WERI-Rb-1 (cell line): ENCODE data around the gene ZNF778.
A peak's percentile ranks its signal among the peaks of the same experiment; 100 is the strongest.

Experiments
- DNase-seq: peaks from one replicate; pipeline ENCODE4 v3.0.0-alpha.2; 2020
- H3K27ac ChIP-seq: fragments of 250-450 bp; sonication (Bioruptor Pico); 2 replicates; pipeline ENCODE4 v1.5.1; 2020; ENCODE audit warnings: mild to moderate bottlenecking, moderate library complexity
- H3K27me3 ChIP-seq: fragments of 250-450 bp; sonication (Bioruptor Pico); 2 replicates; pipeline ENCODE4 v1.5.1; 2021; ENCODE audit warnings: mild to moderate bottlenecking, low read depth, moderate library complexity; ENCODE audit not compliant: insufficient read depth, severe bottlenecking
- H3K36me3 ChIP-seq: fragments of 250-450 bp; sonication (Bioruptor Pico); 2 replicates; pipeline ENCODE4 v1.5.1; 2020; ENCODE audit warnings: mild to moderate bottlenecking, moderate library complexity
- H3K4me3 ChIP-seq: 2 replicates; pipeline ENCODE4 v1.5.1; 2011; ENCODE audit warnings: low read depth, mild to moderate bottlenecking, control low read depth, low read length
- H3K9me3 ChIP-seq: fragments of 250-450 bp; sonication (Bioruptor Pico); 2 replicates; pipeline ENCODE4 v1.5.1; 2021; ENCODE audit warnings: mild to moderate bottlenecking, moderate library complexity; ENCODE audit not compliant: severe bottlenecking
- CTCF ChIP-seq: IDR thresholded peaks from 2 replicates; pipeline ENCODE4 v1.5.1; 2011; ENCODE audit warnings: low read depth, mild to moderate bottlenecking, control low read depth, inconsistent platforms, low read length

The ZNF778 gene

DNA sequence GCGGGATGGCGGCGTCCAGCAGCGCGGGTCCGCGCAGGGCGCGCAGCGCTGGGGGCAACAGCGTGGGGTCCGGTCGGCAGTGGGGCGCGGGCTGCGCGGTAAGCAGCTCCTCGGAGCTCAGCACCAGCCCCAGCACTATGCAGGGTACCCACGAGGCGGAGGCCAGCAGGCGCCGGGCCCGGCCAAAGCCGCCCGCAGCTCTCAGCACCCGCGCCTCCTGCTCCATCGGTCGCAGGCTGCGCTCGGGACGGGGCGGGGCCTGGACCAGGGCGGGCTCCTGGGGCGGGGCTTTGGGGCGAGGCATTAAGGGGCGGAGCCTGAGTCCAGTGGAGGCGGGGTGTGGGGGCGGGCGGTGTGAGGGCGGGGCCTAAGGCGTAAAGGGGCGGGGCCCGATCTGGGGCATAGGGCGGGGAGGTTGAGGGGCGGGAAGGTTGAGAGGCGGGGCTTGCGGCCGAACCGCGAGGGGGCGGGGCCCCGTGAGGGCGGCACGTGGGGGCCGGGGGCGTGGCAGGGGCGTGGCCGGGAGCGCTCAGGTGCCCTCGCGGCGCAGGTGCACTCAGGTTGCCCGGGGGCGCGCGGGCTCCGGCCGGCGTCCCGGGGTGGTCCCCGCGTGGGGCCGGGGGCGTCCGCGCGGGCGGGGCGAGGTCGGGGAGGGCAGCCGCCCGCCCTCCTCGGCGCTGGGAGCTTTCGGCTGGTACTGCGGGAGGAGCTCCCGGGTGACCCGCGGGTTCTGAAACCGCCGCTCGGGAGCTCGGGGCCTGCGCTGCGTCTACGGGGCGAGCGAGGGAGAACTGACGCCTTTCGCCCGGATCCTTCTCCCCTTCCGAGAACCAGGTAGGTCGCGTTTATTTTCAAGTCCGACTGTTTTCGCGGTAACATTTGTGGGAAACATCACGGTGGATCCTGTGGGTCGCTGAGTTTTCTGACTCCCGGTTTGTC, 15.8 kb upstream of the ZNF778 start:
- Histone ChIP-seq H3K4me3 (peak overlapping the region; percentile 37), H3K27me3 (no peaks in the 10 kb centered on the region), H3K9me3 (no peaks in the 10 kb centered on the region), H3K27ac (no peak overlapping the region), H3K36me3 (no peaks in the 10 kb centered on the region)
- peak; percentile 72 for DNase-seq
- no peak for TF ChIP-seq CTCF

DNA sequence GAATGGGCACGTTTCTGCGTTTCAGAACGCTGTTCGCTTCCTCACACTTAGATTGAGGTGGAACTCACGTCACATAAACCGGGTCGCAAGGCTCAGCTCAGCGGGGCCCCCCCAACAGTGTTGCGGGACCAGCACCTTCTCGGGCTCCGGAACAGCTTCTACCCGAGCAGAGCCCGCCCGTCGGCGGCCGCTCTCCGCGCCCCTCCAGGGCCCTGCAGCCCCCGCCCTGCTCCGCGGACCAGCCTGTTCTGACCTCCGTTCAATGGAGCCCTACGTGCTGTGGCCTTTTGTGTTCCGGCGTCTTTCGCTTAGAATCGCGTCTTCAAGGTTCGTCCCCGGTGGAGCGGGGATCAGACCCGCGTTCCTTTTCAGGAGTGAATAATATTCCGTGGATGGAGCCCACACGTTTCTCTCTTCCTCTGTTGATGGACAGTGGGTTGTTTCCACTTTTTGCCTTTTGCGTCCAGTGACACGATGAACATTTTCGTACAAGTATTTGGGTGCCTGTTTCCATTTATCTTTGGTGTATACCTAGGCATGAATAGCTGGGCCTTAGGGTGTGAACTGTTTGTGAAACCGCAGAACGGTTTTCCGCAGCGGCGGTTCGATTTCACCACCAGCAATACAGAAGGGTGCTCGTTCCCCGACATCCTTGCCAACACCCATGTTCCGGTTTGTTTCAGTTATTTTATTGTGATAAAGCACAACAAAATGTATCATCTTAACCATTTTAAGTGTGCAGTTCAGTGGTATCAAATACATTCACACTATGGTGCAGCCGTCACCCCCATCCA, 14.9 kb upstream of the ZNF778 start:
- DNase-seq: no peak
- no peaks in the 10 kb centered on the region for H3K27me3 ChIP-seq
- no peaks in the 10 kb centered on the region for H3K36me3 ChIP-seq
- no peak for TF ChIP-seq CTCF
- H3K4me3 ChIP-seq: no peak overlapping the region
- H3K9me3 ChIP-seq: no peaks in the 10 kb centered on the region
- H3K27ac ChIP-seq: no peak overlapping the region

- Histone ChIP-seq H3K4me3 (no peak overlapping the region), H3K9me3 (no peaks in the 10 kb centered on the region), H3K36me3 (no peaks in the 10 kb centered on the region), H3K27me3 (no peaks in the 10 kb centered on the region), H3K27ac (no peak overlapping the region)
- no peak for TF ChIP-seq CTCF
- no peak for DNase-seq
These were observed 9.5 kb upstream of the ZNF778 start for GRCh38 chr16:89207993-89208392.

DNA sequence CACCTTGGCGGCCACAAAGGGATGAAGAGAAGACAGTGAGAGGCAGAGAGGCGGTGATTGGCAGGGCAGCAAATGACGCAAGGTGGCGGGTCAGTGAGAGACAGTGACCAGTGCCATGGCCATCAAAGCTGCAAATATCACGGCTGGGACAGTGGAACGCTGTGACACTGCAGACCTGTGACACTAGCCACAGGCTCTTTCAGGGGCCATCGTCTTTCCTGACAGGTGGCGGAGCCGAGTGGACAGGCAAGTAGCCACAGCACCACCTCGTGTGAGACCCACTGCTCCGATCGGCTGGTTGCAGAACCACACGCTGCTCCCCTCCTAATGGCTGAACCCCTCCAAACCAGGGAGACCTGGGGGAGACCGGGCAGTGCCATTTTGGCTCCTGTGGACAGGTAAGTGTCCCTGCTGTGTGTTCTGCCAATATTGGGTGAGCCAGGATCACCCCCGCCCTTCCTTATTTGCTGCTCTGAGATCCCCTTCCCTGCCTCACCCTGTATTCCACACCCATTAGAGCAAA, 7.9 kb upstream of the ZNF778 start:
- Histone ChIP-seq H3K27me3 (no peaks in the 10 kb centered on the region), H3K4me3 (no peak overlapping the region)
- peak; percentile 44; the same call in 1 of the 2 replicates for TF ChIP-seq CTCF

GRCh38 chr16:89210165-89210903, 7.2 kb upstream of the ZNF778 start:
- Histone ChIP-seq H3K9me3 (no peaks in the 10 kb centered on the region), H3K4me3 (no peak overlapping the region), H3K27me3 (no peaks in the 10 kb centered on the region), H3K36me3 (no peaks in the 10 kb centered on the region), H3K27ac (peak overlapping the region; percentile 56)
- TF ChIP-seq CTCF: no peak
- no peak for DNase-seq

More for the DNA sequence above, 7.9 kb upstream of the ZNF778 start:
- DNase-seq: no peak
- Histone ChIP-seq H3K27ac (no peak overlapping the region), H3K9me3 (no peaks in the 10 kb centered on the region), H3K36me3 (no peaks in the 10 kb centered on the region)
